A673 (cell line): ENCODE results near the gene TGM4. TPM values are rescaled to one million over a fixed set of nuclear protein-coding genes. Genes with fewer than 3 reads are reported as not detected.

ENCODE experiments used
- BruUV-seq: library from RNA; stranded (reverse); fragments of 400-500 nt; replicated peaks from 2 replicates; lab custom pipeline; 2021; lab: Mats Ljungman, UMichigan
- CTCF ChIA-PET: fragments of 300-600 bp; sonication (Branson Sonifier 250); formaldehyde crosslinking; loops from one replicate; lab custom pipeline; 2022; ENCODE audit warnings: antibody characterized with exemption; lab: Charles Lee
- POLR2A ChIA-PET: fragments of 300-600 bp; sonication (Branson Sonifier 250); formaldehyde crosslinking; loops from one replicate; lab custom pipeline; 2022; ENCODE audit warnings: antibody characterized with exemption; ENCODE audit not compliant: low non-redundant PET; lab: Charles Lee
- DNase-seq: peaks from one replicate; pipeline ENCODE4 v3.0.0-alpha.2; 2015; ENCODE audit warnings: low spot score
- H3K27ac ChIP-seq: fragments of 200-600 bp; sonication (generic); 2 replicates; pipeline ENCODE4 v1.5.1; 2016; ENCODE audit warnings: mixed run types, low read depth, mild to moderate bottlenecking, mixed read lengths, antibody characterized with exemption, low read length; ENCODE audit not compliant: poor library complexity, severe bottlenecking
- H3K27me3 ChIP-seq: fragments of 200-600 bp; sonication (generic); replicated peaks from 2 replicates; pipeline ENCODE4 v1.6.1; 2017; ENCODE audit warnings: mixed run types, low read depth, mild to moderate bottlenecking, mixed read lengths, antibody characterized with exemption, low read length; ENCODE audit not compliant: insufficient read depth, poor library complexity
- H3K36me3 ChIP-seq: fragments of 200-600 bp; sonication (generic); 2 replicates; pipeline ENCODE4 v1.6.1; 2016; ENCODE audit warnings: mixed run types, mild to moderate bottlenecking, mixed read lengths, antibody characterized with exemption, low read length; ENCODE audit not compliant: insufficient read depth, poor library complexity, severe bottlenecking
- H3K4me1 ChIP-seq: fragments of 200-600 bp; sonication (generic); 2 replicates; pipeline ENCODE4 v1.6.1; 2017; ENCODE audit warnings: mixed run types, mild to moderate bottlenecking, mixed read lengths, antibody characterized with exemption, low read length; ENCODE audit not compliant: insufficient read depth, poor library complexity, severe bottlenecking
- H3K4me3 ChIP-seq: fragments of 200-600 bp; sonication (generic); 2 replicates; pipeline ENCODE4 v1.5.1; 2016; ENCODE audit warnings: low read depth, mixed run types, mild to moderate bottlenecking, mixed read lengths, low read length; ENCODE audit not compliant: poor library complexity, severe bottlenecking
- H3K9me3 ChIP-seq: fragments of 200-600 bp; sonication (generic); 2 replicates; pipeline ENCODE4 v1.6.1; 2016; ENCODE audit warnings: mixed run types, low read depth, mild to moderate bottlenecking, mixed read lengths, antibody characterized with exemption, low read length; ENCODE audit not compliant: poor library complexity, severe bottlenecking
- CTCF ChIP-seq: fragments of 300-800, 200-600 bp; sonication (generic); conservative IDR thresholded peaks from 2 replicates; pipeline ENCODE4 v1.5.1; 2017; ENCODE audit warnings: low read depth, mild to moderate bottlenecking, antibody characterized with exemption, low read length, moderate library complexity, mixed read lengths
- EZH2 ChIP-seq: fragments of 200-600 bp; sonication (generic); IDR thresholded peaks from 2 replicates; pipeline ENCODE4 v1.6.1; 2017; ENCODE audit warnings: borderline replicate concordance, low read depth, mild to moderate bottlenecking, mixed read lengths, antibody characterized with exemption, low read length; ENCODE audit not compliant: poor library complexity, severe bottlenecking
- intact Hi-C: fragments of 100-400 bp; cut with micrococcal nuclease; formaldehyde crosslinking; loops from one replicate; pipeline ENCODE4 v1.10.0; 2022; ENCODE audit not compliant: unreplicated experiment
- total RNA-seq: library from RNA; stranded (reverse); gene quantifications from 2 replicates; pipeline ENCODE4 v1.2.3, GENCODE V29; 2021

The TGM4 gene
- total RNA-seq, 1 experiment from 2014 or later: 0.09 TPM

DNA sequence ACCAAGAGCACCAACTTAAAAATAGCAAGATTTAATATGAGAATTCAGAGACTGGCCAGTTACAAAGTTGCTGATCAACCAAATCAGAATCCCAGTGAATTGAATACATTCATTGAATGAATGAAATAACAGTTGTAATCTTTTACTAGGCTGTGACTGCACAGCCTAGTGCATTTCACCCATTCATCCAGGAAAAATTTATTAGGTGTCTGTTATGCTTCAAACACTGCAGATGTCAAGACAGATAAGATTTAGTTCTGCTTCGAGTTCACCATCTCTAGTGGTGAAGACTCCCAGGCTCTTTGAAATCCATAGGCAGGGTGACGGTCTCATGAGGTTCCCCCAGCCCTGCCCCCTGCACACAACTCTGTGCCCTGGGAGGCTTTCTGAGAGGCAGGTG is 28.9 kb downstream of the TGM4 start:
- Histone ChIP-seq H3K27me3 (no peaks in the 10 kb centered on the region), H3K4me1 (no peaks in the 10 kb centered on the region), H3K27ac (no peak overlapping the region), H3K4me3 (no peak overlapping the region), H3K36me3 (no peaks in the 10 kb centered on the region), H3K9me3 (no peaks in the 10 kb centered on the region)
- no peak for DNase-seq
- intact Hi-C loops: no loop called here
- BruUV-seq: no TSS peak
- ChIA-PET CTCF (no interaction called here), POLR2A (no interaction called here)
- TF ChIP-seq EZH2 (no peak), CTCF (no peak)

DNA sequence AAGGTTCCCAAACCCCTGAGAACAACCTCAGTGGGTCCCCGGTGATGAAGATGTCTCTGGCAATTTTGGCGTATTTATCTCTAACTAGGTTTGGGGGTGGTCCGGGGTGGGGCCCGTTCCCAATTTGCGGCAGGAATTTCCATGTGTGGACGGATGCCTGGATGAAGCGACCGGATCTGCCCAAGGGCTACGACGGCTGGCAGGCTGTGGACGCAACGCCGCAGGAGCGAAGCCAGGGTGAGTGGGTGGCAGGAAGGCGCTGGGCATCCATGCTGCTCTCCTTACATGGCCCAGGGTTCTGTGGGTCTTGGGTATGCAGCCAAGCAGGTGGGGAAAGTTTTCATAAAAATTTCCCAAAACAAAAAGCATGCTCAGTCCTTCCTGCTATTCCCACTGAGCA is 29.3 kb downstream of the TGM4 start:
- TF ChIP-seq EZH2 (no peak), CTCF (no peak)
- Histone ChIP-seq H3K27me3 (no peaks in the 10 kb centered on the region), H3K4me1 (no peaks in the 10 kb centered on the region), H3K27ac (no peak overlapping the region), H3K4me3 (no peak overlapping the region), H3K9me3 (no peaks in the 10 kb centered on the region), H3K36me3 (no peaks in the 10 kb centered on the region)
- CTCF ChIA-PET: no interaction called here
- intact Hi-C loops: no loop called here
- BruUV-seq: no TSS peak
- DNase-seq: no peak
- POLR2A ChIA-PET: no interaction called here

DNA sequence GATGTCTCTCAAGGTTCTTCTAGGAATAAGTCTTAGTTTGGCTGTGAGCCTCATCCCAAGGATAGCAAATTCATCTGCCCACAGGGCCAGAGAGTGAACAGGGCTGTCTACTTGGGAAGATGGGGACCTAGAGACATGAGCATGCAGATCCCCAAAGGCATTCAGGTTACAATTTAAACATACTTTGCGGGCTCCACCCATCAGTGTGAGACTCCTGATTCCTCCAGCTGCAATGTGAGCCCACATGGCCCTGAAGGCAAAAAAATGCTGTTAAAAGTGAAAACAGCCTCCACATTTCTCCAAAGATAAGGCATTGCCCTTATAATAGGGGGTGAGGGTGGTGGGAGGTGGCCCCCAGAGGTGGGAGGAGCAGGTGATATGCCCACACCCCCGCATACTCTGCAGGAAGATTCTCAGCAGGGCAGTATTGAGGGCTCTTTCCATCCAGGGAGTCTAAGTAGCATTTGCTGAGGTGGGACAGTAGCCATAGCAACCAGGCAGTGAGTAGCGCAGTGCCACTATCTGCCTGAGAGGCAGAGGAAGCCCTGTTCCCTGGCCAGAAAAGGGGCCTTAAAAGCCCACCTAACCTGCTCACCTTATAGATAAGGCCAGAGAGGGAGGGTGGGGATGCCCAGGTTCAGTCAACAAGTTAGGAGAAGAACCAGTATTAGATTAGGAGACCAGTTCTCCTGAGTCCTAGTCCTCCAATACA is 31.2 kb downstream of the TGM4 start:
- Histone ChIP-seq H3K27me3 (no peaks in the 10 kb centered on the region), H3K36me3 (no peaks in the 10 kb centered on the region), H3K9me3 (no peaks in the 10 kb centered on the region), H3K4me1 (no peaks in the 10 kb centered on the region), H3K4me3 (no peak overlapping the region), H3K27ac (no peak overlapping the region)
- intact Hi-C loops: no loop called here
- no TSS peak for BruUV-seq
- ChIA-PET CTCF (no interaction called here), POLR2A (no interaction called here)
- TF ChIP-seq EZH2 (no peak), CTCF (no peak)
- DNase-seq: no peak
